PFSK-1 (cell line): ENCODE results near the gene CAD.

Experiments
- POLR2AphosphoS5 ChIP-seq: IDR thresholded peaks from 2 replicates; pipeline ENCODE4 v1.6.1; 2012; ENCODE audit warnings: low read depth, mild to moderate bottlenecking, control low read depth, low read length, moderate library complexity
- REST ChIP-seq, 2 experiments: IDR thresholded peaks; 2 replicates each; pipeline versions ENCODE4 v1.6.1 to v1.8.0; 2011 to 2012; ENCODE audit warnings: low read depth in 2 of 2, low read length in 2 of 2, control low read depth in 1 of 2, inconsistent platforms in 1 of 2, mild to moderate bottlenecking in 1 of 2, moderate library complexity in 1 of 2; ENCODE audit not compliant: insufficient read depth in 1 of 2
- SIN3A ChIP-seq: IDR thresholded peaks from 2 replicates; pipeline ENCODE4 v1.6.1; 2012; ENCODE audit warnings: mild to moderate bottlenecking, low read length, moderate library complexity, borderline replicate concordance; ENCODE audit not compliant: insufficient read depth

- TF ChIP-seq POLR2AphosphoS5, result no peak
- TF ChIP-seq REST (IDR thresholded peaks at IDR 0.05; ENCODE audit: insufficient read depth in 1 of 2, low read depth in 2 of 2, low read length in 2 of 2), result no peak
- no peak for TF ChIP-seq SIN3A
These were observed 73.4 kb downstream of the CAD start for GRCh38 chr2:27290549-27290948.
